A549 (cell line): ENCODE data around the gene SLC24A3.

Experiments used
- CEBPB ChIP-seq, 2 experiments: fragments of >200 bp in 1 of 2; sonication (Bioruptor Twin) in 1 of 2; formaldehyde crosslinking in 1 of 2; IDR thresholded peaks; 2 replicates each; pipeline ENCODE4 v1.6.1; 2012 to 2016
- MAX ChIP-seq: IDR thresholded peaks from 2 replicates; pipeline ENCODE4 v1.6.1; 2012
- NFE2L2 ChIP-seq: fragments of 150-350 bp; conservative IDR thresholded peaks from 2 replicates; pipeline ENCODE4 v1.6.1; 2014; ENCODE audit warnings: low read length
- NR3C1 ChIP-seq: fragments of >200 bp; sonication (Bioruptor Twin); formaldehyde crosslinking; IDR thresholded peaks from 3 replicates; pipeline ENCODE4 v1.6.1; 2017
- RFX5 ChIP-seq: fragments of 450-650 bp; IDR thresholded peaks from 2 replicates; pipeline ENCODE4 v1.7.1; 2014; ENCODE audit warnings: antibody characterized with exemption, mild to moderate bottlenecking, moderate library complexity
- USF2 ChIP-seq: fragments of 450-650 bp; IDR thresholded peaks from 2 replicates; pipeline ENCODE4 v1.6.1; 2014; ENCODE audit warnings: antibody characterized with exemption
- TF ChIP-seq, protein P1 (sequence below): fragments of >200 bp; sonication (Bioruptor Twin); formaldehyde crosslinking; IDR thresholded peaks from 3 replicates; pipeline ENCODE4 v1.5.1; 2016

DNA sequence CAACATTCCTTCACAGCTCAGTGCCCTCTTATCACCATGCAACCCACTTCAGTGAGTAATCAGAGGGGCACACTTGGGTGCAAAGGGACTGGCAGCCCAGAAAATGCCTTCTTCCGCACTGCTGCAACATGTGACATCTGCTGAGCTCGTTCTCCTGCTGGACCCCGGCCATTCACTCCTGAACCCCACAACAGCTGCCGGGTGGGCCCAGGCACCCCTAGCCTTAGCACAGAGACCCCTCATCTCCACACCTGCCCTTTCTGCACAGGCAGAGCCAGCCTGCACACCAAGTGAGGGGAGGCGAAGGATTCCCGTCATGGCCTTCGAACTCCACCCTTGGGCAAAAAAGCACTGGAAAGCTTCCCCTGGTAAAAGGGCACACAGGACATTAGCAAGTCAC is 381.3 kb downstream of the SLC24A3 start:
- TF ChIP-seq, protein P1, sequence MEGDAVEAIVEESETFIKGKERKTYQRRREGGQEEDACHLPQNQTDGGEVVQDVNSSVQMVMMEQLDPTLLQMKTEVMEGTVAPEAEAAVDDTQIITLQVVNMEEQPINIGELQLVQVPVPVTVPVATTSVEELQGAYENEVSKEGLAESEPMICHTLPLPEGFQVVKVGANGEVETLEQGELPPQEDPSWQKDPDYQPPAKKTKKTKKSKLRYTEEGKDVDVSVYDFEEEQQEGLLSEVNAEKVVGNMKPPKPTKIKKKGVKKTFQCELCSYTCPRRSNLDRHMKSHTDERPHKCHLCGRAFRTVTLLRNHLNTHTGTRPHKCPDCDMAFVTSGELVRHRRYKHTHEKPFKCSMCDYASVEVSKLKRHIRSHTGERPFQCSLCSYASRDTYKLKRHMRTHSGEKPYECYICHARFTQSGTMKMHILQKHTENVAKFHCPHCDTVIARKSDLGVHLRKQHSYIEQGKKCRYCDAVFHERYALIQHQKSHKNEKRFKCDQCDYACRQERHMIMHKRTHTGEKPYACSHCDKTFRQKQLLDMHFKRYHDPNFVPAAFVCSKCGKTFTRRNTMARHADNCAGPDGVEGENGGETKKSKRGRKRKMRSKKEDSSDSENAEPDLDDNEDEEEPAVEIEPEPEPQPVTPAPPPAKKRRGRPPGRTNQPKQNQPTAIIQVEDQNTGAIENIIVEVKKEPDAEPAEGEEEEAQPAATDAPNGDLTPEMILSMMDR, result no peak
- TF ChIP-seq CEBPB (IDR thresholded peaks at IDR 0.05), result no peak
- no peak for TF ChIP-seq MAX
- no peak for TF ChIP-seq RFX5
- no peak for TF ChIP-seq NFE2L2
- TF ChIP-seq NR3C1, result no peak
- no peak for TF ChIP-seq USF2
